Ovary (tissue), 3 donors: ENCODE measurements around the gene RBP7.
"Not testable (repeated sequence)": the region's sequence is repeated elsewhere in the genome, so short reads cannot be mapped to it uniquely, and the experiment has no call there.

Experiments
- CTCF ChIP-seq, 3 donors: fragments of 450-650 bp in 2 of 3; fragments of 200-600 bp in 1 of 3; IDR thresholded peaks; one replicate each; pipeline versions ENCODE4 v1.5.1 to v1.8.0; 2016 to 2022; ENCODE audit warnings: antibody characterized with exemption in 3 of 3, mild to moderate bottlenecking in 1 of 3
- POLR2A ChIP-seq: fragments of 450-650 bp; IDR thresholded peaks from one replicate; pipeline ENCODE4 v1.6.1; 2017; ENCODE audit warnings: antibody characterized with exemption, mild to moderate bottlenecking, moderate library complexity
- donor health status: DM: no; HTN: no; CAD: no.

GRCh38 chr1:10021992-10022391 is 25.0 kb downstream of the RBP7 start:
- not testable (repeated sequence) for TF ChIP-seq POLR2A; CTCF (IDR thresholded peaks at IDR 0.05)
